Stomach (tissue), 4 donors: ENCODE results near the gene USP53.

ENCODE experiments used
- CTCF ChIP-seq, 7 experiments: fragments of 450-650 bp in 4 of 7; fragments of 200-600 bp in 3 of 7; sonication (generic) in 3 of 7; IDR thresholded peaks; one replicate each; pipeline ENCODE4 v1.5.1; 2016 to 2019; ENCODE audit warnings: antibody characterized with exemption in 7 of 7, control low read depth in 2 of 7, mild to moderate bottlenecking in 1 of 7
- POLR2A ChIP-seq, 4 donors: fragments of 450-650 bp; IDR thresholded peaks; one replicate each; pipeline ENCODE4 v1.6.1; 2016; ENCODE audit warnings: antibody characterized with exemption in 4 of 4, control low read depth in 2 of 4, mild to moderate bottlenecking in 1 of 4, moderate library complexity in 1 of 4
- POLR2AphosphoS5 ChIP-seq, 3 donors: sonication (generic); formaldehyde crosslinking; IDR thresholded peaks; one replicate each; pipeline ENCODE4 v1.6.1; 2016; ENCODE audit warnings: antibody characterized with exemption in 3 of 3

- TF ChIP-seq POLR2AphosphoS5 (IDR thresholded peaks at IDR 0.05) (no peak), CTCF (IDR thresholded peaks at IDR 0.05) (peak in 2 of 7 experiments; percentile 29 to 30), POLR2A (IDR thresholded peaks at IDR 0.05) (no peak)
Measured at GRCh38 chr4:119314356-119314755, 101.8 kb downstream of the USP53 start.
